Measurements from ENCODE around the gene ALK. TPM values are rescaled to one million over a fixed set of nuclear protein-coding genes. Genes with fewer than 3 reads are reported as not detected.

The ALK gene
- polyA plus RNA-seq, 4 donors: 0.04 to 0.98 TPM; not detected in 2

DNA sequence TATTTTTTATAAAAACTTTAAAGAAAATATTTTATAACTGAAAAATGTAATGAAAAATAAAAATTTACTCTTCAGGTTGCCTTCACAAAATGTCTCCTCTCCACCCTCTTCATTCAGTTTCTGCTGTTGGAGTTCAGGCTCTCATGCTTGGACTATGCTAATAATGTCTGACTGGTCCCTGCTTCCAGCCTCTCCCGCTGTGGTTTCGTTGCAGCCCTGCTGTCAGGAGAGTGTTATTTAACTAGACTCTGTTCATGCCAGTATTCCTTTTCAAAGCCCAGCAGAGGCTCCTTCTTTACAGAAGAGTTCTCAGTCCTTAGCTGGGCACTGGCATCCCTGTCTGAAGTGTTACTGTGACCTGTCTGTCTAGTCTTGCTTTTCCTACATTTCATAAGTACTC, 765.8 kb downstream of the ALK start:
- Histone ChIP-seq H3K36me3 (ENCODE audit: control insufficient read depth in 3 of 3, insufficient read depth in 2 of 3, low read depth in 1 of 3, low read length in 3 of 3) (peaks cover 0 to 5% (median 0%) of the 10 kb centered on the region in 3 donors), H3K9me3 (ENCODE audit: control insufficient read depth in 2 of 2, insufficient read depth in 1 of 2, low read depth in 1 of 2, low read length in 1 of 2) (no peaks in the 10 kb centered on the region), H3K27me3 (ENCODE audit: control insufficient read depth in 3 of 3, insufficient read depth in 3 of 3, low read length in 3 of 3) (no peaks in the 10 kb centered on the region), H3K4me3 (ENCODE audit: low read depth in 1 of 3, low read length in 3 of 3) (no peak overlapping the region), H3K4me1 (ENCODE audit: control insufficient read depth in 3 of 3, insufficient read depth in 2 of 3, low read depth in 1 of 3, low read length in 2 of 3) (no peaks in the 10 kb centered on the region), H3K27ac (ENCODE audit: low read depth in 1 of 3, low read length in 2 of 3) (no peak overlapping the region)
- DNase-seq (no peak), FAIRE-seq (no peak)
- WGBS, 3 donors: 53 to 66% (median 61%) methylated on average over 2 of the region's 2 CpGs

DNA sequence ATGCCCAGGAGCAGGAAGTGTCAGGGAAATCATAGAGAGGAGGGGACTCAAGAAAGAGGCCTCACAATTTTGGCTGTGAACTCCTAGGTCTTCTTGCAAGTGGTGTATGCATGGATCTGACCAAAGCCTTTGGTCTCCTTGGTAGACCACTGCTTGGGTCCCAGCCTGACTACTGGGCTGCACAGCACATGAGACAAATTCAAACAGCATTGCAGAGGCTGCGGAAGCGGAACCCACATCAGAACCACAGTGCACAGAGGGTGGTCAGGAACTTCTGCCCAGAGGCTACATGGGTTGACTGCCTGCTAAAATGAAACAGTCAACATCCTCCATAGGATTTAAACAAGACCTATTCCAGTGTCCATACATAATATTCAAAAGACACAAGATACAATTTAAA, 766.8 kb downstream of the ALK start:
- DNase-seq (no peak), FAIRE-seq (no peak)
- Histone ChIP-seq H3K4me3 (ENCODE audit: low read depth in 1 of 3, low read length in 3 of 3) (no peak overlapping the region), H3K27me3 (ENCODE audit: control insufficient read depth in 3 of 3, insufficient read depth in 3 of 3, low read length in 3 of 3) (no peaks in the 10 kb centered on the region), H3K27ac (ENCODE audit: low read depth in 1 of 3, low read length in 2 of 3) (no peak overlapping the region), H3K9me3 (ENCODE audit: control insufficient read depth in 2 of 2, insufficient read depth in 1 of 2, low read depth in 1 of 2, low read length in 1 of 2) (no peaks in the 10 kb centered on the region), H3K4me1 (ENCODE audit: control insufficient read depth in 3 of 3, insufficient read depth in 2 of 3, low read depth in 1 of 3, low read length in 2 of 3) (no peaks in the 10 kb centered on the region), H3K36me3 (ENCODE audit: control insufficient read depth in 3 of 3, insufficient read depth in 2 of 3, low read depth in 1 of 3, low read length in 3 of 3) (peaks cover 0 to 5% (median 0%) of the 10 kb centered on the region in 3 donors)
- 89 to 96% (median 96%) methylated on average over 2 of the region's 2 CpGs for WGBS, 3 donors

DNA sequence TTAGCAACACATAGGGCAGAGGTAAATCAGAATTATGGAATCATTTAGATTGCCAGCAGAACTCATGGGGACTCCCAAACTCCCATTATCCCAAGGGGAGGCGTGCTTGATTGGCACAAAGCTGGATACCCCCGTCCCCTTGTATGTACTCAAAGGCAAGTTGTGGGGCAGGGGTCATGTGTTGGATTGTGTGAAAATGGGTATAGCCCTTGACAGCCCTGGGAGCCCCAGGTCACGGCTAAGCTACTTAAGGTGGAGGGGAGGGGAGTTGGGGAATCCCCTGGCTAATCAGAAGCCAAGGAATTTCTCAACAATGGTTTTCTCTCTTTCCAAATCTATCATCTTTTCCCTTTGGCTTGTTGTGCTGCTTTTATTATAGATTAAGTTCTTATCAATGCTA, 773.4 kb downstream of the ALK start:
- no peak for FAIRE-seq
- 63 to 68% (median 66%) methylated on average over 3 of the region's 3 CpGs for WGBS, 3 donors

DNA sequence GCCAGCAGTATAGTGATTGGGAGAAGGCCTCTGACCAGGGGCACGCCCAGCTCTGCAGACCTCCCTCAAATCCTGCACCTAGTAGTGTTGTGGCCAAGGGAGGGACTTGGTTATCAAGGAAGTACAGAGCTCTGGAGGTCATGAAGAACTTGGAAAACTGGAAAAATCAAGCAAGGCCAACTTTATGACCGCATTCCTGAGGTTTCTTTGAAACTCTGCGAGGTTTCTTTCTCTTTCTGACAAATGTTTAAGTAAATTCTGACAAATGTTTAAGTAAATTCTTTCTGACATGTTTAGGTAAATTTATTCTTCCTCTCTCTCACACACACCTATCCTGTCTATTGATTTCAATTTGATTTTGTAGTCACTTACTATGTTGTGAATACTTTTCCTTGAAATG, 775.2 kb downstream of the ALK start:
- H3K27ac ChIP-seq (ENCODE audit: low read depth in 1 of 3, low read length in 2 of 3): no peak overlapping the region
- FAIRE-seq (no peak), DNase-seq (no peak)
- no peaks in the 10 kb centered on the region for H3K36me3 ChIP-seq (ENCODE audit: control insufficient read depth in 3 of 3, insufficient read depth in 2 of 3, low read depth in 1 of 3, low read length in 3 of 3)
- no peaks in the 10 kb centered on the region for H3K27me3 ChIP-seq (ENCODE audit: control insufficient read depth in 3 of 3, insufficient read depth in 3 of 3, low read length in 3 of 3)
- H3K4me1 ChIP-seq (ENCODE audit: control insufficient read depth in 3 of 3, insufficient read depth in 2 of 3, low read depth in 1 of 3, low read length in 2 of 3): no peaks in the 10 kb centered on the region
- 81 to 92% (median 88%) methylated on average over 3 of the region's 3 CpGs for WGBS, 3 donors
- H3K9me3 ChIP-seq (ENCODE audit: control insufficient read depth in 2 of 2, insufficient read depth in 1 of 2, low read depth in 1 of 2, low read length in 1 of 2): no peaks in the 10 kb centered on the region
- no peak overlapping the region for H3K4me3 ChIP-seq (ENCODE audit: low read depth in 1 of 3, low read length in 3 of 3)

More for the DNA sequence above, 773.4 kb downstream of the ALK start:
- H3K4me3 ChIP-seq (ENCODE audit: low read depth in 1 of 3, low read length in 3 of 3): no peak overlapping the region
- no peaks in the 10 kb centered on the region for H3K9me3 ChIP-seq (ENCODE audit: control insufficient read depth in 2 of 2, insufficient read depth in 1 of 2, low read depth in 1 of 2, low read length in 1 of 2)
- H3K27ac ChIP-seq (ENCODE audit: low read depth in 1 of 3, low read length in 2 of 3): no peak overlapping the region
- H3K36me3 ChIP-seq (ENCODE audit: control insufficient read depth in 3 of 3, insufficient read depth in 2 of 3, low read depth in 1 of 3, low read length in 3 of 3): no peaks in the 10 kb centered on the region
- H3K4me1 ChIP-seq (ENCODE audit: control insufficient read depth in 3 of 3, insufficient read depth in 2 of 3, low read depth in 1 of 3, low read length in 2 of 3): no peaks in the 10 kb centered on the region
- no peak for DNase-seq
- no peaks in the 10 kb centered on the region for H3K27me3 ChIP-seq (ENCODE audit: control insufficient read depth in 3 of 3, insufficient read depth in 3 of 3, low read length in 3 of 3)

DNA sequence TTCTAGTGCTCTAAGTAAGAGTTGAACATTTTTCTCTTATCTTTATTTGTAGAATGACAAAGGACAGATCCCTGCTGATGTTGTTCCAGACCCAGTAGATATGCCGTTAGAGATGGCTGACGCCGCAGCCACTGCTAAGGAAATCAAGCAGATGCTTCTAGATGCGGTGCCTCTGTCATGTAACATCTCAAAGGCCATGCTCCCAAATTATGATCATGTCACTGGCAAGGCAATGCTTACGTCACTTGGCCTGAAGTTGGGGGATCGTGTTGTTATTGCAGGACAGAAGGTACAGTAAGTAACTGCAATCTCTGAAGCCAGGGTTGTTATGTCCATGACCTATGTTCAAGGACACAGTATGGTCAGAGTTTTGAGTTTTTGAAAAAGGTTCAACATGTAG, 777.7 kb downstream of the ALK start:
- Histone ChIP-seq H3K9me3 (ENCODE audit: control insufficient read depth in 2 of 2, insufficient read depth in 1 of 2, low read depth in 1 of 2, low read length in 1 of 2) (no peaks in the 10 kb centered on the region), H3K27ac (ENCODE audit: low read depth in 1 of 3, low read length in 2 of 3) (no peak overlapping the region), H3K4me3 (ENCODE audit: low read depth in 1 of 3, low read length in 3 of 3) (no peak overlapping the region), H3K27me3 (ENCODE audit: control insufficient read depth in 3 of 3, insufficient read depth in 3 of 3, low read length in 3 of 3) (no peaks in the 10 kb centered on the region), H3K36me3 (ENCODE audit: control insufficient read depth in 3 of 3, insufficient read depth in 2 of 3, low read depth in 1 of 3, low read length in 3 of 3) (no peaks in the 10 kb centered on the region), H3K4me1 (ENCODE audit: control insufficient read depth in 3 of 3, insufficient read depth in 2 of 3, low read depth in 1 of 3, low read length in 2 of 3) (no peaks in the 10 kb centered on the region)
- DNase-seq (no peak), FAIRE-seq (no peak)
- WGBS, 3 donors: 88 to 98% (median 91%) methylated on average over 6 of the region's 6 CpGs

Other genes with a start within 250 kb of the ALK start
- gene YPEL5, start 225.4 kb upstream of the ALK start, polyA plus RNA-seq: 10 to 100 TPM; 29.6 to 95.9 (median 76.2) TPM